Right atrium auricular region (tissue), 2 donors: ENCODE results near the gene IL16. TPM values are rescaled to one million over a fixed set of nuclear protein-coding genes. Genes with fewer than 3 reads are reported as not detected.
A peak's percentile ranks its signal among the peaks of the same experiment; 100 is the strongest.

Experiments
- DNase-seq: peaks from one replicate; pipeline ENCODE4 v3.0.0-alpha.2; 2019; ENCODE audit warnings: low spot score
- H3K27ac ChIP-seq, 2 donors: fragments of 200-600 bp; sonication (generic); 1 replicate in 1 of 2; 2 replicates in 1 of 2; pipeline ENCODE4 v1.5.1; 2016 to 2019
- H3K27me3 ChIP-seq, 2 donors: fragments of 200-600 bp; sonication (generic); one replicate each; pipeline versions ENCODE4 v1.5.1 to v1.6.0; 2017 to 2019
- H3K36me3 ChIP-seq: fragments of 200-600 bp; sonication (generic); one replicate; pipeline ENCODE4 v1.5.1; 2016
- H3K4me1 ChIP-seq, 2 donors: fragments of 200-600 bp; sonication (generic); one replicate each; pipeline versions ENCODE4 v1.5.1 to v1.6.0; 2017 to 2019
- H3K4me3 ChIP-seq, 2 donors: fragments of 200-600 bp; sonication (generic); 1 replicate in 1 of 2; 2 replicates in 1 of 2; pipeline ENCODE4 v1.5.1; 2017 to 2019; ENCODE audit warnings: mild to moderate bottlenecking in 1 of 2, moderate library complexity in 1 of 2
- H3K9me3 ChIP-seq, 2 donors: fragments of 200-600 bp; sonication (generic); one replicate each; pipeline ENCODE4 v1.5.1; 2019
- CTCF ChIP-seq, 2 donors: fragments of 200-600 bp; sonication (generic); IDR thresholded peaks; one replicate each; pipeline ENCODE4 v1.5.1; 2019; ENCODE audit warnings: antibody characterized with exemption in 2 of 2
- total RNA-seq, 2 donors: library from RNA; depleted of rRNA; stranded (reverse); fragments of >200 nt; gene quantifications; one replicate each; pipeline ENCODE4 v1.1.0, GENCODE V29; 2016

The IL16 gene
- total RNA-seq, 2 donors from 2014 or later = 3.9 to 12.1 TPM

- H3K4me1 ChIP-seq = peaks cover 0 to 23% of the 10 kb centered on the region in 2 donors
- no peaks in the 10 kb centered on the region for H3K9me3 ChIP-seq
- no peaks in the 10 kb centered on the region for H3K36me3 ChIP-seq
- DNase-seq = no peak
- no peak overlapping the region for H3K27ac ChIP-seq
- no peak overlapping the region for H3K4me3 ChIP-seq
- no peaks in the 10 kb centered on the region for H3K27me3 ChIP-seq
- no peak for TF ChIP-seq CTCF (IDR thresholded peaks at IDR 0.05)
Observed at GRCh38 chr15:81334768-81335435, 138.2 kb downstream of the IL16 start.

GRCh38 chr15:81335631-81336030, 139.0 kb downstream of the IL16 start:
- H3K36me3 ChIP-seq = no peaks in the 10 kb centered on the region
- peaks cover 0 to 23% of the 10 kb centered on the region in 2 donors for H3K4me1 ChIP-seq
- no peak overlapping the region for H3K27ac ChIP-seq
- H3K27me3 ChIP-seq = no peaks in the 10 kb centered on the region
- peak; percentile 44 for DNase-seq
- no peak for TF ChIP-seq CTCF (IDR thresholded peaks at IDR 0.05)
- no peak overlapping the region for H3K4me3 ChIP-seq
- no peaks in the 10 kb centered on the region for H3K9me3 ChIP-seq

GRCh38 chr15:81336568-81336967, 139.9 kb downstream of the IL16 start:
- no peaks in the 10 kb centered on the region for H3K27me3 ChIP-seq
- H3K4me3 ChIP-seq = no peak overlapping the region
- no peaks in the 10 kb centered on the region for H3K9me3 ChIP-seq
- DNase-seq = peak; percentile 55
- no peaks in the 10 kb centered on the region for H3K36me3 ChIP-seq
- TF ChIP-seq CTCF (IDR thresholded peaks at IDR 0.05) = peak in 1 of 2 donors; percentile 43
- H3K4me1 ChIP-seq = peaks cover 0 to 14% of the 10 kb centered on the region in 2 donors
- no peak overlapping the region for H3K27ac ChIP-seq

- Histone ChIP-seq H3K27ac (peak overlapping the region; percentile 38 to 62), H3K9me3 (no peaks in the 10 kb centered on the region), H3K36me3 (no peaks in the 10 kb centered on the region), H3K4me1 (peaks cover 0 to 14% of the 10 kb centered on the region in 2 donors), H3K27me3 (no peaks in the 10 kb centered on the region), H3K4me3 (no peak overlapping the region)
- TF ChIP-seq CTCF (IDR thresholded peaks at IDR 0.05) = no peak
- DNase-seq = no peak
Observed at GRCh38 chr15:81337241-81337640, 140.6 kb downstream of the IL16 start.

- H3K4me3 ChIP-seq = no peak overlapping the region
- H3K4me1 ChIP-seq = peaks cover 0 to 14% of the 10 kb centered on the region in 2 donors
- peak overlapping the region; percentile 38 to 62 for H3K27ac ChIP-seq
- TF ChIP-seq CTCF (IDR thresholded peaks at IDR 0.05) = no peak
- DNase-seq = peak; percentile 59
- no peaks in the 10 kb centered on the region for H3K9me3 ChIP-seq
- no peaks in the 10 kb centered on the region for H3K36me3 ChIP-seq
- H3K27me3 ChIP-seq = no peaks in the 10 kb centered on the region
Observed at GRCh38 chr15:81337713-81338157, 141.1 kb downstream of the IL16 start.
